HL-60/S4 (cell line): ENCODE measurements around the gene ZBTB12.
"Not testable (repeated sequence)": the region's sequence is repeated elsewhere in the genome, so short reads cannot be mapped to it uniquely, and the experiment has no call there.

Source experiments
- in situ Hi-C: fragments of 300-500 bp; cut with MboI; formaldehyde crosslinking; loops from 2 replicates; pipeline ENCODE4 v1.14.3; 2022; ENCODE audit warnings: low sequenced_read_pairs

The ZBTB12 gene

GRCh38 chr6:31922942-31923341 lies 21.1 kb upstream of the ZBTB12 start:
- in situ Hi-C loops: no loop called here

DNA sequence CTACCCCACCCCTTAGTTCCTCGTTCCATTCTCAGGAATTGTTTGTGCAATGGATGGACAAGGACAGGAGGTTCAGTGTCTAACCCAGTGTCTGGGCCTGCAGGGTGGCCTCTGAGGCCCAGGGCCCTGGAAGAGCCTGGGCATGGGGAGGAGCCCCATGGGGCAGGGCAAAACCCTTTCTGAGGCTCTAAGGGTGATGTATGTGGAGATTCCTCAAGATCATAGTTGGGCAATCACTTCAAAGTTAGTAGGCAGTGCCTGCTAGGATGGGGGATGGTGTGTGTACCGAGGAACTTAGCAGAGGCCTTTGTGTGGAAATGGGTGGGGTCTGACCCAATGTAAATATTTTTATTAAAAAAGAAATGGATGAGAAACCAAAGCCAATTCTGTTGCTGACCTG lies 18.9 kb upstream of the ZBTB12 start:
- in situ Hi-C loops: no loop called here

DNA sequence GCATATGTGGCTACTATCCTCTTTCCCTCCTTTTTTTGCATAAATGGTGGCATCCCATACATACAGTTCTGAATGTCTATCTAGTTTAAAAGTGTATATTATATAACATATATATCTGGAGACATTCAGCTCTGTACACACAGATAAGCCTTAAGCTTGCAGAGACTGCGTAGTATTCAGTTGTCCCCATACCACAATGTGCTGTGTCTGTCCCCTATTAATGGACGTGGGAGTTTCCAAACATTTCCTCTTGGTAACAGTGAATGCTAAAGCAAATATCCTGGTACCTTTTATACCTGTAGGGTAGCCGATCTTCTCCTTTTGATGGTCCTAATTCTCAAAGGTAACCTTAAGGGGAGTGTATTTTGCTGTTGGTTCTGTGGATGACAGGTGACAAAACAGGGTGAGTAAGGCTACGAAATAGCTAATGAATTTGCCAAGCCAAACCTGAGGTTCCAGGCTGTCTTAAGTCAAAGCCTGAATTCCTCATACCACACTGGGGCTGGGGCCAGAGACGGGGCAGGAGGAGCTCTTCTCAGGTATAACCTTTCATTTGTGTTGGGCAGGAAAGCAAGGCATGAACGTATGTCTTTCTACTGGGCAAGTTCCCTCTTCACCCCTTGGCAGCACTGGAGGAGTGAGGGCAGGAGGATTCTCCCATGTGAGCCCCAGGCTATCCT lies 17.9 kb upstream of the ZBTB12 start:
- in situ Hi-C loops: no loop called here

GRCh38 chr6:31918069-31918720 lies 16.3 kb upstream of the ZBTB12 start:
- in situ Hi-C loops: no loop called here

GRCh38 chr6:31915756-31916155 lies 13.9 kb upstream of the ZBTB12 start:
- in situ Hi-C loops: no loop called here

GRCh38 chr6:31915351-31915750 lies 13.5 kb upstream of the ZBTB12 start:
- in situ Hi-C loops: no loop called here

DNA sequence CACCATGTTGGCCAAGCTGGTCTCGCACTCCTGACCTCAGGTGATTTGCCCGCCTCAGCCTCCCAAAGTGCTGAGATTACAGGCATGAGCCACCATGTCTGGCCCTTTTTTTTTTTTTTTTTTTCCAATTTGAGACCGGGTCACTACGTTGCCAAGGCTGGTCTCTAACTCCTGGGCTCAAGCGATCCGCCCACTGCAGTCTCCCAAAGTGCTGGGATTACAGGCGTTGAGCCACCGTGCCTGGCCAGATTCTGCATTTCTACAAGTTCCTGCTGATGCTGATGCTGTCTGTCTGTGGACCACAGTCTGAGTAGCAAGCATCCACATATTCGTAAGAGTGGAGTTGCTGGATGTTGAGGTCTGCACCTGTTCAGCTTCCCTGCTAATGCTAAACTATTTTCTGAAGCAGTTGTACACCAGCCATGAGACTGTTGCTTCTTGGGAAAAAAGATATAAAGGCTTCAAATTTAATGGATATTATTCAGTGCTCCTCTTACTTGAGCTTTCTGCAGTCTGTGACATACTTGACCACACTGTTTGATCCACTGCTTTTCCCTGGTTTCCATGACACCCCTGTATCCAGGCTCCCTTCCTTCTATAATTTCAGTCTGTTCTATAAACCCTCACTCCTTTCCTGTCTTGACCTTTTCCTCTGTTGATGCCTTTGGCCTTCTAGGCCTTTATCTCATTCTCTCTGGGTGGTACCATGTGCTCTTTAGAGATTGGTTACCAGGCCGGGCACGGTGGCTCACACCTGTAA lies 10.1 kb upstream of the ZBTB12 start:
- in situ Hi-C loops: no loop called here

DNA sequence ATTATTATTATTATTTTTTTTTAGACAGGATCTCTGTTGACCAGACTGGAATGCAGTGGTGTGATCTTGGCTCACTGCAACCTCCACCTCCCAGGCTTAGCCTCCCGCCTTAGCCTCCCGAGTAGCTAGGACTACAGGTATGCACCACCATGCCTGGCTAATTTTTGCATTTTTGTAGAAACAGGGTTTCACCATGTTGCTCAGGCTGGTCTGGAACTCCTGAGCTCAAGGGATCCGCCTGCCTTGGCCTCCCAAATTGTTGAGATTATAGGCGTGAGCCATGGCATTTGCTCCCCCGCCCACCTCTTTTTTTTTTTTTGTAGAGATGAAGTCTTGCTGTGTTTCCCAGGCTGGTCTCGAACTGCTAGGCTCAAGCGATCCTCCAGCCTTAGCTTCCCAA lies 7.4 kb upstream of the ZBTB12 start:
- in situ Hi-C loops: not testable (repeated sequence)

DNA sequence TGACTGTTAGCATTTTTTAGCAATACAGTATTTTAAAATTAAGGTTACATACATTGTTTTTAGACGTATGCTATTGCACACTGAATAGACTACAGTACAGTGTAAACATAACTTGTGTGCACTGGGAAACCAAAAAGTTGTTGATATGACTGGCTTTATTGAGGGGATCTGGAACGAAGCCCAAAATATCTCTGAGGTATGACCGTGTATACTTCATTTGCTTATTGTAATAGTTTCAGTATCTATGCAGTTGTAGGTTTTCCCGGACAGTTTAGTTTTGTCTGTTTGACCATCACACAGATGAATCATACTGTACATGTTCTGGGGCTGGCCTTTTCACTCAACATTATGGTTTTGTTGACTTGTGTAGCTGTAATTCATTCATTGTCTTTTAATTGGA lies 6.9 kb upstream of the ZBTB12 start:
- in situ Hi-C loops: no loop called here

- in situ Hi-C loops: not testable (repeated sequence)
These were observed 6.4 kb upstream of the ZBTB12 start for GRCh38 chr6:31908255-31908654.

DNA sequence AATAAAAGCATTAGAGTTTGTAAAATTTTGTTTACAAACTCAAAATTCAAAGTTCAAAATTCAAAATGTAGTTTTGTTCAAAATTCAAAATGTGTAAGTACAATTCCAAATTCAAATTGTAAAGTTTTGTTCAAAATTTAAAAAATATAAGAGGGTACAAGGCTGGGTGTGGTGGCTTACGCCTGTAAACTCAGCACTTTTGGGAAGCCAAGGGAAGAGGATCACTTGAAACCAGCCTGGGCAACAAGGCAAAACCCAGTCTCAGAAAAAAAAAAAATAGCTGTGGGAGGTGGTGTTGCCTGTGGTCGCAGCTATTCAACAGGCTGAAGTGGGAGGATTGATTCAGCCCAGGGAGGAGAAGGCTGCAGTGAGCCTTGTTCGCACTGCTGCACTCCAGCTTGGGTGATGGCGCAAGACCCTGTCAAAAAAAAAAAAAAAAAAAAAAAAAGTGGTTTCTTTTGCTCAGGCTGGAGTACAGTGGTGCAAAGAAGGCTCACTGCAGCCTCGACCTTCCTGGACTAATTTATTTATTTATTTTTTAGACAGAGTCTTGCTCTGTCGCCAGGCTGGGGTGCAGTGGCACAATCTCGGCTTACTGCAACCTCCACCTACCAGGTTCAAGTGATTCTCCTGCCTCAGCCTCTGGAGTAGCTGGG lies 5.4 kb upstream of the ZBTB12 start:
- in situ Hi-C loops: no loop called here

DNA sequence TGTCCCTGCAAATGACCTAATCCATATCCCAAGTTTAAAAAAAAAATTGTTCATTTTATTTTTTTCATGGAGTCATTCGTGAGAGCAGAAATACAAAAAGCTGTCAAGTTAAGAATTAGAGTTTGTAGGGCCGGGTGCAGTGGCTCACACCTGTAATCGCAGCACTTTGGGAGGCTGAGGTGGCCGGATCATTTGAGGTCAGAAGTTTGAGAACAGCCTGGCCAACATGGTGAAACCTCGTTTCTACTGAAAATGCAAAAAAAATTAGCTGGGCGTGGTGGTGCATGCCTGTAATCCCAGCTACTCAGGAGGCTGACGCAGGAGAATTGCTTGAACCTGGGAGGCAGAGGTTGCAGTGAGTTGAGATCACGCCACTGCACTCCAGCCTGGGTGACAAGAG lies 4.8 kb upstream of the ZBTB12 start:
- in situ Hi-C loops: not testable (repeated sequence)

- in situ Hi-C loops: no loop called here
These were observed 4.2 kb upstream of the ZBTB12 start for GRCh38 chr6:31906122-31906521.

DNA sequence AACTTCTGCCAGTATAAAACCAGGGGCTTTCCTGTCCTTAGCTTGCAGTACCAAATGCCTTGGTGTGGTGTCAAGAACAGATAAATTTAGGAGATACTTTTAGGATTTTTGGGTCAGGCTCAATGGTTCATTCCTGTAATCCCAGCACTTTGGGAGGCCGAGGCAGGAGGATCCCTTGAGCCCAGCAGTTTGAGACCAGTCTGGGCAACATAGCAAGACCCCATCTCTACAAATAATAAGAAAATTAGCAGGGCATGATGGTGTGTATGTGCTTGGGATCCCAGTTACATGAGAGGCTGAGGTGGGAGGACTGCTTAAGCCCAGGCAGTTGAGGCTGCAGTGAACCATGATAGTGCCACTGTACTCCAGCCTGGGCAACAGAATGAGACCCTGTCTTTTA lies 3.2 kb upstream of the ZBTB12 start:
- in situ Hi-C loops: no loop called here

DNA sequence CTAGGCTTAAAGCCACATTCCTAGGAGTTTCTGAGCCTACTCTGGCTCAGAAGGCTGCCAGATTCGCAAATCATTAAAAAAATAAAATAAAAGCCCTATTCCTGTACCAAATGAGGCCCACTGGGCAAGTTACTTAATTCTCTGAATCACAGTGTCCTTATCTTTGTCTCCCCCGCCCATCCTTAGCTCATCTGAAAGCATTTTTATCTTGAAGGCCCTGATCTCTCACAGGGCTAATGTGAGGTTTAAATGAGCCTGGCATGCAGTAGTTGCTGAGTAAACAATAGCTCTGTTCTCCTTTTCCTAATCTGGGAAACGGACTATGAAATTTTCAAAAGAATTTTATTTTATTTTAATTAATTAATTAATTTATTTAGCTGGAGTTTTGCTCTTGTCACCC lies 2.1 kb upstream of the ZBTB12 start:
- in situ Hi-C loops: no loop called here

- in situ Hi-C loops: no loop called here
These were observed 402 bp downstream of the ZBTB12 start for GRCh38 chr6:31901415-31901952.

DNA sequence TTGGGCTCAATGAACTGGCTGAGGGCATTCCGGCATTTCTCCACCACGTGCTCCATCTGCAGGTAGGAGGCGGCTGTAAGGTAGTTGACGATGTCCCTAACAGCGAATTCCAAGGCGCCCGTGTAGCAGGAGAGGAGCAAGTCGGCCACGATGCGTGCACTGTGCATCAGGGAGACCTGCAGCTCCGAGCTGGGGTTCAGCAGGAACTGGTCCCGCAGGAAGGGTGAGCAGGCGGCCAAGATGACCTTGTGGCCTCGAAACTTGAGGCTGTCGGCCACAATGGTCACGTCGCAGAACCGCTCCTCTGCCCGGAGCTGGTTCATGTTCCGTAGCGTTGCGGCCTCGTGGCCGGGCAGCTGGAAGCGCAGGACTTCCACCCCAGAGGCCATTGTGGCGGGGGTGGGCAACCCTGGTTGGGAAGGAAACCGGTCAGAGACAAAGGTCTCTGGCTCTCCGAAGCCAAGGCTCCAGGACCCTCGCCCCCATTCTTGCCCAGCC lies 920 bp downstream of the ZBTB12 start:
- in situ Hi-C loops: no loop called here

DNA sequence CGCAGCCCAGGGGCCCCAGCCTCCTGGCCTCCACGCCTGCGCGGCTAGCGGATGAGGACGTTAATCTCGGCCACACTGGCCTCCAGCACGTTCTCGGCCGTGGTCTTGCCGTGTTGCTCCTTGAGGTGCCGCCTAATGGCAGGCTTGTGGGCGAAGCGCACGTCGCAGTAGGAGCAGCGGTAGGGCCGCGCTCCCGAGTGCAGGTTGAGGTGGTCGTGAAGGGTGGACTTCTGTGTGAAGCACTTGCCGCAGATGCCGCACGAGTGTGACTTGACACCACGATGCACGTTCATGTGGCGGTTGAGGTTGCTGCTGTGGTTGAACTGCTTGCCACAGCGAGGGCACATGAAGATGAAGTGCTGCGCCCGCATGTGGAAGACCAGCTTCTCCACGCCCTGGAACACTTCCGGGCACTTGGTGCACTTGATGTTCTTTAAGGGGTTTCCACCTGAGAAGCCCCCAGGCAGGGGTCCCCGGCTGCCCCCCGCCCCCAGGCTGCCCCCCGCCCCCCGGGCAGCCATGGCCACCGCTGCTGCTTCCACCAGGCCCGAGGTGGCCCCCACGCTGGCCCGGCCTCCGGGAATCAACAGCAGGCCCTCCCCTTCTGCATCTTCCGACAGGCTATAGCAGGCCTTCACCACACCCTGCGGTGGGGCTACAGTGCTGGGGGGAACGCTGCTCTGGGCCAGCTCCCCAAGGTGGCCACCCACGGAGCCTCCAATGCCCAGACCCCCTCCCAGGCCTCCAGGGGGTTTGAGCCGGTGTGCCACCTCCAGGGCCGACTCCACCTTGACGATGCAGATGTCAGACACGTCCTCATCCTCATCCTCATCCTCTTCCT lies 1.8 kb downstream of the ZBTB12 start:
- in situ Hi-C loops: no loop called here

DNA sequence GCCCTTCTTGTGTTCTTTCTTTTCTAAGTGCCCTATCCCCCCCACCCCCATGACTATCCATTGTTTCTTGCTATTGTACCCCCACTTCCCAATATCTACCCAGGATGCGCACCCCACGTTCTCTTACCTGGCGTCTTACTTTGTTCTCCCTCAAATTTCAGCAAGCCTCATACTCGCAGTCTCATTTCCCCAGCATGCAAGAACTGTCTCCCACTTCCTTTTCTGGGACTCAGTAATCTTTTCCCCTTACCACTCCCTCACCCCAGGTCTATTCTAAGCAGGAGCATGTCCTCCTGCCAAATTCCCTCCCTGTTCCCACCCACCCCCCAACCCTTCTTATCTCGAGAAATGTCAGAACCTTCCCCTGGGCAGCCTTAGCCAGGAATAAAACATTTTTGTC lies 2.7 kb downstream of the ZBTB12 start:
- in situ Hi-C loops: no loop called here

- in situ Hi-C loops: no loop called here
These were observed 3.4 kb downstream of the ZBTB12 start for GRCh38 chr6:31898383-31899011.
